Thymus (tissue), 11 donors: ENCODE data around the gene IGFLR1. TPM values are rescaled to one million over a fixed set of nuclear protein-coding genes. Genes with fewer than 3 reads are reported as not detected.
"Not testable (repeated sequence)": the region's sequence is repeated elsewhere in the genome, so short reads cannot be mapped to it uniquely, and the experiment has no call there.

ENCODE experiments used
- DNase-seq, 9 donors: peaks; one replicate each; pipeline ENCODE4 v3.0.0-alpha.2; 2013; ENCODE audit warnings: low spot score in 9 of 9, low read depth in 6 of 9, missing footprints in 1 of 9
- H3K27ac ChIP-seq, 2 donors: one replicate each; pipeline ENCODE4 v1.5.1; 2013; ENCODE audit warnings: control low read depth in 1 of 2, low read depth in 1 of 2, low read length in 1 of 2, mild to moderate bottlenecking in 1 of 2, moderate library complexity in 1 of 2
- H3K27me3 ChIP-seq, 2 donors: one replicate each; pipeline ENCODE4 v1.5.1; 2013; ENCODE audit warnings: low read length in 1 of 2; ENCODE audit not compliant: control insufficient read depth in 2 of 2, insufficient read depth in 1 of 2
- H3K36me3 ChIP-seq, 2 donors: one replicate each; pipeline ENCODE4 v1.5.1; 2013; ENCODE audit warnings: low read length in 1 of 2, mild to moderate bottlenecking in 1 of 2, moderate library complexity in 1 of 2; ENCODE audit not compliant: control insufficient read depth in 2 of 2, insufficient read depth in 2 of 2
- H3K4me1 ChIP-seq, 2 donors: one replicate each; pipeline ENCODE4 v1.5.1; 2013; ENCODE audit warnings: low read length in 2 of 2; ENCODE audit not compliant: control insufficient read depth in 2 of 2, insufficient read depth in 2 of 2
- H3K4me3 ChIP-seq, 2 donors: one replicate each; pipeline ENCODE4 v1.5.1; 2013; ENCODE audit warnings: low read length in 2 of 2, control low read depth in 1 of 2, mild to moderate bottlenecking in 1 of 2
- H3K9me3 ChIP-seq, 2 donors: one replicate each; pipeline ENCODE4 v1.5.1; 2013; ENCODE audit warnings: low read length in 1 of 2, mild to moderate bottlenecking in 1 of 2; ENCODE audit not compliant: control insufficient read depth in 2 of 2, insufficient read depth in 1 of 2
- WGBS: extraction: QIAGEN DNeasy Blood & Tissue Kit; methylation state at CpG from one replicate; pipeline ENCODE4 v1.1.7; 2013; 5-methylcytosine and 5-hydroxymethylcytosine counted together
- polyA plus RNA-seq: library from polyadenylated mRNA; stranded (reverse); fragments of 200-250 nt; gene quantifications from one replicate; pipeline ENCODE4 v1.2.3, GENCODE V29; 2013
- total RNA-seq: library from RNA; stranded (reverse); fragments of 120-200 nt; gene quantifications from one replicate; pipeline ENCODE4 v1.2.4, GENCODE V29; 2013
- donor health status: healthy.

Gene IGFLR1
- total and polyA plus RNA-seq, 2 donors, result 12.2 to 67.8 TPM

DNA sequence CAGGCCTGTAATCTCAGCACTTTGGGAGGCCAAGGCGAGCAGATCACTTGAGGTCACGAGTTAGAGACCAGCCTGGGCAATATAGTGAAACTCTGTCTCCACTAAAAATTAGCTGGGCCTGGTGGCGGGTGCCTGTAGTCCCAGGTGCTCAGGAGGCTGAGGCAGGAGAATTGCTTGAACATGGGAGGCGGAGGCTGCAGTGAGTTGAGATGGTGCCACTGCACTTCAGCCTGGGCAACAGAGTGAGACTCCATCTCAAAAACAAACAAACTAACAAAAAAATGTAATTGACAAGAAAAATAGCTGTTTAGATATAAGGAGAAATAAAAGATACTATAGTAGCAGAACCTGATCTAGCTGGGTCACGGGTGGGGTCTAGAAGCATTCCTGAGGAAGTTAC, 30.1 kb upstream of the IGFLR1 start:
- not testable (repeated sequence) for H3K27me3 ChIP-seq, H3K9me3 ChIP-seq, DNase-seq, H3K27ac ChIP-seq, H3K4me3 ChIP-seq
- peaks cover 4 to 15% of the 10 kb centered on the region in 2 donors for H3K36me3 ChIP-seq
- peaks cover 7 to 13% of the 10 kb centered on the region in 2 donors for H3K4me1 ChIP-seq
- WGBS, result 98% methylated on average over 5 of the region's 5 CpGs

DNA sequence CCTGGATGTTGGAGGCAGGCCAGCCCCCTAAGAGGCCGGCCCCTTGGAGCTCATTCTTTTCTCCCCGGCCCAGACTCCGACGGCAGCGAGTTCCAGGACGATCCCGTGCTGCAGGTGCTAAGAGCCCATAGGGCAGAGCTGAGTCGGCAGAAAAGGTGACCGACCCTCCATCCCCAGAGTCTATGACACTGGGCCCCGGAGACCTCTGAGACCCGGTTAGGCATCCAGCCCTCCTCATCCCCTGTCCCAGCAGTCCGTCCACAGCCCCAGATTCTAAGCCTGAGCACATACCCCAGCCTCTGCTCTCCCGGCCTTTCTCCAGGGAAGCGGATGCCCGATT, 25.8 kb upstream of the IGFLR1 start:
- no peak overlapping the region for H3K27ac ChIP-seq
- no peak for DNase-seq
- H3K9me3 ChIP-seq, result no peaks in the 10 kb centered on the region
- H3K27me3 ChIP-seq, result no peaks in the 10 kb centered on the region
- peaks cover 14 to 45% of the 10 kb centered on the region in 2 donors for H3K36me3 ChIP-seq
- no peak overlapping the region for H3K4me3 ChIP-seq
- 95% methylated on average over 15 of the region's 15 CpGs for WGBS
- no peaks in the 10 kb centered on the region for H3K4me1 ChIP-seq

DNA sequence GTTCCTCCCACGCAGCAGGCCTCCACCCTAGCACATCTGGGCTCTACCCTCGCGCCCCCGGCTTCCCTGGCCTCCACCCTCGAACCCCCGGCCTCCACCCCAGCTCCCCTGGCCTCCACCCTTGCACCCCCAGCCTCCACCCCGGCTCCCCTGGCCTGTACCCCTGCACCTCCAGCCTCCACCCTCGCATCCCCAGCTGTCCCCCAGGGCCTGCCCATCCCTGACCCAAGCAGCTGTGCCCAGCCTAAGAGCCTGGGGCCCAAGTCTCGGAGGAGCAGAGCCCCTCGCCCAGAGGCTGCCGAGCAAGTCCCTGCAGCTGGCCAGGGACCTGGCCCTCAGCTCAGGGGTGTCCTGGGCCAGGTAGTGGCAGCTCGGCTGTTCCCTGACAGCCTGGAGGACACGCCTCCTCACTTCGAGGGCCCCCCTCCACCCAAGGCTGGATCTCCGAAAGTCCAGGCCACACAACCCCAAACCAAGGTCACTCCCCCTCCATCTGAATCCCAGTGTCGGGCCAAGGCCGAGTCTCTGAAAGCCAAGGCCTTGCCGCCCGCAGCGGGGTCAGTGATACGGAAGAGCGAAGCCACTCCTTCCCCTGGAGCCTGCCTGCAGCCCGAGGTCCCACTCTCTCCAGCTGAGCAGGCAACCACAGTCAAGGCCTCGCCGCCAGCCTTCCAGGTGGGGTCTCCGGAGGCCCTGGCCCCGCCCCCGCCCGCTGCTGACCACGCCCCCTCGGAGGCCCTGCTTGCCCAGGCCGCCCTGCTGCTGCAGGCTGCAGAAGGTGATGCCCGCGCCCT, 25.2 kb upstream of the IGFLR1 start:
- H3K4me3 ChIP-seq, result no peak overlapping the region
- DNase-seq, result no peak
- no peak overlapping the region for H3K27ac ChIP-seq
- H3K4me1 ChIP-seq, result no peaks in the 10 kb centered on the region
- H3K9me3 ChIP-seq, result no peaks in the 10 kb centered on the region
- no peaks in the 10 kb centered on the region for H3K27me3 ChIP-seq
- H3K36me3 ChIP-seq, result peaks cover 14 to 46% of the 10 kb centered on the region in 2 donors
- 91% methylated on average over 34 of the region's 34 CpGs for WGBS

DNA sequence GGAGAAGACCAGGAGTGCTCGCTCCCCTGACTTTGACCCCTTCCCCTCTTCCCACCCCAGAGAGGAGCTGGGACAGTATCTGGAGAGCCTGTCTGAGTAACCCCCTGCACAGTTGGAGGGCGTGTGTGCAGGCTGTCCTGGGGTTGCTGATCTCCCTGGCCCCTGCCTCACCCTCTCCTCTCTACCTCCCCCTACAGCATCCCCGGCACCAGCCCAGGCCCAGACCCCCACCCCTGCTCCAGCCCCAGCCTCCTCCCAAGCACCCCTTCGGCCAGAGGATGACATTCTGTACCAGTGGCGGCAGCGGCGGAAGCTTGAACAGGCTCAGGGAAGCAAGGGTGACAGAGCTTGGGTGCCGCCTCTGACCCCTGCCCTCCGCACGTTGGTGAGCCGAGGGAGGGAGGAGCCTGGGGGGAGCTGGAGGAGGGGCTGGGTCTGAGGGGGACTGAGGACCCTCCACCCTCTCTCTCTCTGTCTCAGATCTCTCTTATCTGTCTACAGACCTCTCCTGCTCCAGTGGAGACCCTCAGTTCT, 24.4 kb upstream of the IGFLR1 start:
- Histone ChIP-seq H3K4me1 (no peaks in the 10 kb centered on the region), H3K9me3 (no peaks in the 10 kb centered on the region), H3K36me3 (peaks cover 20 to 53% of the 10 kb centered on the region in 2 donors), H3K27me3 (no peaks in the 10 kb centered on the region), H3K27ac (no peak overlapping the region), H3K4me3 (no peak overlapping the region)
- 97% methylated on average over 11 of the region's 11 CpGs for WGBS
- DNase-seq, result no peak

DNA sequence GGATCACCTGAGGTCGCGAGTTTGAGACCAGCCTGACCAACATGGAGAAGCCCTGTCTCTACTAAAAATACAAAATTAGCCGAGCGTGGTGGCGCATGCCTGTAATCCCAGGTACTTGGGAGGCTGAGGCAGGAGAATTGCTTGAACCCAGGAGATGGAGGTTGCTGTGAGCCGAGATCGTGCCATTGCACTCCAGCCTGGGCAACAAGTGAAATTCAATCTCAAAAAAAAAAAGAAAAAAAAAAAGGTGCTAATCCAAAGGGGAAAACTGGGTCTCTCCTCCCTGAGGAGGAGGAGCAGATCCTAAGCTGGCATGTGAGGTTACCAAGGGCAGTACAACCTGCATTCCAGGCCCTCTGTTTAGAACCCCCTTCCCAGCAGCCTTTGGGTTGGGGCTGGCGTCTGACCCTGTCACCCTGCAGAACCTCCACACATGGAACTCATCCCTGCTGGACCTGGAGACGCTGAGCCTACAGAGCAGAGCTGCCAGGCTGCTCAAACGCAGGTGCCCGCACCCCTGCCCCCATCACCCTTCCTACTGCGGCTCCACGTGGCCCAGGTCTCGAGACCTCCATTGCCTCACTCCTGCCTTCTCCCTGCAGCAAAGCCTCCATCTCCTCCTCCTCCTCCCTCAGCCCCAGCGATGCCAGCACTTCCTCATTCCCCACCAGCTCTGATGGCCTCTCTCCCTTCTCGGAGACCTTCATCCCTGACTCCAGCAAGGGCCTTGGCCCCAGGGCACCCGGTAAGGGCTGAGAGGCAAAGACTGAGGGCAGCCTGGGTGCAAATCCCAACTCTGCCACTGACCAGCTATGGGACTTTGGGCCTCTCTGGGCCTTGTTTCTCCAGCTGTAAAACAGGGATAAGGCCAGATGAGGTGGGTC, 22.4 kb upstream of the IGFLR1 start:
- Histone ChIP-seq H3K4me1 (peaks cover 2 to 3% of the 10 kb centered on the region in 2 donors), H3K4me3 (no peak overlapping the region), H3K36me3 (peaks cover 26 to 59% of the 10 kb centered on the region in 2 donors), H3K27me3 (no peaks in the 10 kb centered on the region), H3K27ac (no peak overlapping the region), H3K9me3 (no peaks in the 10 kb centered on the region)
- 98% methylated on average over 17 of the region's 17 CpGs for WGBS
- no peak for DNase-seq

DNA sequence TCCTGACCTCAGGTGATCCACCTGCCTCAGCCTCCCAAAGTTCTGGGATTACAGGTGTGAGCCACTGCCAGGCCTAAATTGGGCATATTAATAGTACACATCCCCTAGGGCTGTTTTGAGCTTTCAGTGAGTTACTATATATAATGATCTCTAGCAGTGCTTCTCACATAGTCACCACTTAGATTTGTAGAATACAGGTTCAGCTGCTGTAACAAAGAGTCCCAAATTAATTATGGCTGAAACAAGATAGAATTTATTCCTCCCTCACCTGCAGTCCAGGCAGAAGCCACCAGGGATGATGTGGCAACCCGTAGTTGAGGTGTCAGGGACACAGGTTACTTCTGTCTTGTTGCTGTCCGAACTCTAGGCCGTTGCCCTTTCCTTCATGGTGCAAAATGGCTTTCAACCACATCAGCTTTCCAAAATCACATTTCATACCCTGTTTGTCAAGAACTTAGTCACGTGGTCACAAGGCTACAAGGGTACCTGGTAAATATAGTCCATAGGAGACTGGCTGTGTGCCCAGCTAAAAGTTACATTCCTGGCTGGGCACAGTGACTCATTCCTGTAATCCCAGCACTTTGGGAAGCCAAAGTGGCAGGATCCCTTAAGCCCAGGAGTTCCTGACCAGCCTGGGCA, 18.6 kb upstream of the IGFLR1 start:
- Histone ChIP-seq H3K27ac (no peak overlapping the region), H3K9me3 (peaks cover 0 to 9% of the 10 kb centered on the region in 2 donors), H3K36me3 (peaks cover 20 to 35% of the 10 kb centered on the region in 2 donors), H3K27me3 (peaks cover 14 to 17% of the 10 kb centered on the region in 2 donors), H3K4me1 (peaks cover 22 to 30% of the 10 kb centered on the region in 2 donors), H3K4me3 (no peak overlapping the region)
- 99% methylated on average over 4 of the region's 4 CpGs for WGBS
- no peak for DNase-seq

DNA sequence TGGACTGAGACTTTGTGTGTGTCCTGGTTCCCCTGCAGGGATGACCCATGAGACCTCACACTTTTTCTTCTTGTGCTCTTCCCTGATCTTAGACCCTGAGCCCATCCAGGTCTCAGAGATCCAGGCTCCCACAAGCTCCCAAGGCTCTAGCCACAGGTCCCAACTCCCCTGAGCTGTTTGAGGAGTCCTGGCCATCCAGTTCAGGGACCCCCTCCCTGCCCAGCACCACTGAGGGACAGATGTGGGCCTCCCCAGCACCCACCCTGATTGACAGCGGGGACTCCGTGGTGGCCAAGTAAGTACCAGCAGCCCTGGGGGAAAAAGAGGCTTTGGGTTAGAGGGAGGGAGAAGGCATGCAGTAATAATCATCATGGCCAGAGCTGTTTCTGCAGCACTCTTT, 17.4 kb upstream of the IGFLR1 start:
- 97% methylated on average over 2 of the region's 2 CpGs for WGBS

DNA sequence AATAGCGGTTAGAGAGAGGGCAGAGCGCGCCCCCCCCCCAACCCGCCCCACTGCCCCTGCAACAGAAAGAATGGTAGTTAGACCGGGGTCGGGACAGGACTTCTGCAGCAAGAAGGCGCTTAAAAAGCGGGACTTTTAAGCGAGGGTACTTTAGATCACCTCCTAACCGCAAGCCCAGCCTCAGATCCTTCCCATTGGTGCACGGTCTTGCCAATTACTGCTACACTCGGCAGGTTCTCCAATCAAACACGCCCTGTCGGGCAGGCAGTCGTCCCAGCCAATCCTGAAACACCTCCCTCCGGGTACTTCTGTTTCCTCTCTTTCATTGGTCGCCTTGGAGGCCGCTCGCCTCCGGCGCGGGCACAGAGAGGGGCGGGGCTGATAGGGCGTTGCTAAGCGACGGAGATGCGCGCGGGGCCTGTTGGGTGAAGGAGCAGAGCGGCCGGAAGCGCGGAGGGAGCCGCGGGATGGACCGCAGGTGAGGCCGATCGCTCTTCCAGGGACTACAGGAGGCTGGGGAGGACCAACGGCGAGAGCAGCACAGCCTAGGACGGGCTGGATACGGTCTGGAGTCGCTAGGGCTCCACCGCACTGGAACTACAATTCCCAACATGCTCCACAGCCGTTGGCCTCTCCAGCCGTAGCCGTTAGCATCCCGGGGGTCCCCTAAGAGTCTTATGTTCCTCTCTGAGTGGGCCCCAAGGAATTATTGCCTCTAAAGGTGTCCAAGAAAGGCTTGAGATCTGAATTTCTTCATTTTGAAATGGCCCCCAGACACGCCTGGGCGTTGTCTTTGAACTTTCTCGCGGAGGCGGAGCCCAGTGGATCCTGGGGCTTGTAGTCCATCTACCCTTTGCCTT, 15.7 kb upstream of the IGFLR1 start, which contains the start of gene PROSER3:
TSS of gene PROSER3 (plus strand) at position 428 of the 860 bp plus-strand sequence. CDS start at position 468, 40 bp downstream.
- WGBS, result under 1% methylated on average over 53 of the region's 53 CpGs
- H3K4me1 ChIP-seq, result peaks cover 27 to 35% of the 10 kb centered on the region in 2 donors

More for the DNA sequence above, 17.4 kb upstream of the IGFLR1 start:
- H3K4me1 ChIP-seq, result peaks cover 27 to 35% of the 10 kb centered on the region in 2 donors
- peaks cover 0 to 10% of the 10 kb centered on the region in 2 donors for H3K9me3 ChIP-seq
- no peak for DNase-seq
- H3K4me3 ChIP-seq, result no peak overlapping the region
- H3K27ac ChIP-seq, result no peak overlapping the region
- H3K36me3 ChIP-seq, result peaks cover 17 to 29% of the 10 kb centered on the region in 2 donors
- peaks cover 20 to 29% of the 10 kb centered on the region in 2 donors for H3K27me3 ChIP-seq

More for the DNA sequence above, 15.7 kb upstream of the IGFLR1 start, which contains the start of gene PROSER3:
- H3K27me3 ChIP-seq, result peaks cover 20 to 29% of the 10 kb centered on the region in 2 donors
- peak within 1 kb of the TSS; percentile 100 for H3K4me3 ChIP-seq
- peaks cover 0 to 10% of the 10 kb centered on the region in 2 donors for H3K9me3 ChIP-seq
- H3K36me3 ChIP-seq, result peaks cover 14 to 36% of the 10 kb centered on the region in 2 donors
- DNase-seq, result peak; percentile 95 to 100 (median 98)
- peak within 1 kb of the TSS; percentile 95 to 98 for H3K27ac ChIP-seq
